Measurements from ENCODE around the gene OR2B6. TPM values are rescaled to one million over a fixed set of nuclear protein-coding genes. Genes with fewer than 3 reads are reported as not detected.

Gene OR2B6
- total RNA-seq, 1 donor from 2014 or later = not detected

GRCh38 chr6:27994616-27995015 lies 37.6 kb downstream of the OR2B6 start:
- no peak for DNase-seq (ENCODE audit: extremely low read depth, low read depth, low spot score)

GRCh38 chr6:28000351-28001045 lies 43.5 kb downstream of the OR2B6 start:
- no peak for DNase-seq (ENCODE audit: extremely low read depth, low read depth, low spot score)

- no peak for DNase-seq (ENCODE audit: extremely low read depth, low read depth, low spot score)
Observed at GRCh38 chr6:28001351-28001750, 44.3 kb downstream of the OR2B6 start.

- no peak for DNase-seq (ENCODE audit: extremely low read depth, low read depth, low spot score)
Observed at GRCh38 chr6:28001751-28002150, 44.7 kb downstream of the OR2B6 start.

GRCh38 chr6:28002161-28002560 lies 45.1 kb downstream of the OR2B6 start:
- DNase-seq (ENCODE audit: extremely low read depth, low read depth, low spot score) = no peak

- no peak for DNase-seq (ENCODE audit: extremely low read depth, low read depth, low spot score)
Observed at GRCh38 chr6:28003059-28003458, 46.0 kb downstream of the OR2B6 start.

GRCh38 chr6:28003661-28004060 lies 46.6 kb downstream of the OR2B6 start:
- DNase-seq (ENCODE audit: extremely low read depth, low read depth, low spot score) = no peak

GRCh38 chr6:28004350-28005151 lies 47.5 kb downstream of the OR2B6 start:
- no peak for DNase-seq (ENCODE audit: extremely low read depth, low read depth, low spot score)

- no peak for DNase-seq (ENCODE audit: extremely low read depth, low read depth, low spot score)
Observed at GRCh38 chr6:28005152-28005890, 48.3 kb downstream of the OR2B6 start.

GRCh38 chr6:28005975-28006374 lies 48.9 kb downstream of the OR2B6 start:
- no peak for DNase-seq (ENCODE audit: extremely low read depth, low read depth, low spot score)

Other genes starting within 250 kb of the OR2B6 start
- not detected in 2 replicates for gene OR2B2, start 44.8 kb upstream of the OR2B6 start, total RNA-seq
- 0.23 and 0.97 TPM in 2 replicates for gene ZNF165, start 123.3 kb downstream of the OR2B6 start, total RNA-seq
- gene ZSCAN16, start 167.4 kb downstream of the OR2B6 start, total RNA-seq = 4.3 and 6.0 TPM in 2 replicates
- gene ZKSCAN8, start 184.6 kb downstream of the OR2B6 start, total RNA-seq = 9.1 and 15.1 TPM in 2 replicates